ENCODE results near the gene RAB27A. TPM values are rescaled to one million over a fixed set of nuclear protein-coding genes. Genes with fewer than 3 reads are reported as not detected.

Gene RAB27A
- total and polyA plus RNA-seq, 10 of the 15 experiments (the other 5 are each of a cell fraction or from before 2014, with no cell fraction given): 13.3 to 139 (median 35.2) TPM

DNA sequence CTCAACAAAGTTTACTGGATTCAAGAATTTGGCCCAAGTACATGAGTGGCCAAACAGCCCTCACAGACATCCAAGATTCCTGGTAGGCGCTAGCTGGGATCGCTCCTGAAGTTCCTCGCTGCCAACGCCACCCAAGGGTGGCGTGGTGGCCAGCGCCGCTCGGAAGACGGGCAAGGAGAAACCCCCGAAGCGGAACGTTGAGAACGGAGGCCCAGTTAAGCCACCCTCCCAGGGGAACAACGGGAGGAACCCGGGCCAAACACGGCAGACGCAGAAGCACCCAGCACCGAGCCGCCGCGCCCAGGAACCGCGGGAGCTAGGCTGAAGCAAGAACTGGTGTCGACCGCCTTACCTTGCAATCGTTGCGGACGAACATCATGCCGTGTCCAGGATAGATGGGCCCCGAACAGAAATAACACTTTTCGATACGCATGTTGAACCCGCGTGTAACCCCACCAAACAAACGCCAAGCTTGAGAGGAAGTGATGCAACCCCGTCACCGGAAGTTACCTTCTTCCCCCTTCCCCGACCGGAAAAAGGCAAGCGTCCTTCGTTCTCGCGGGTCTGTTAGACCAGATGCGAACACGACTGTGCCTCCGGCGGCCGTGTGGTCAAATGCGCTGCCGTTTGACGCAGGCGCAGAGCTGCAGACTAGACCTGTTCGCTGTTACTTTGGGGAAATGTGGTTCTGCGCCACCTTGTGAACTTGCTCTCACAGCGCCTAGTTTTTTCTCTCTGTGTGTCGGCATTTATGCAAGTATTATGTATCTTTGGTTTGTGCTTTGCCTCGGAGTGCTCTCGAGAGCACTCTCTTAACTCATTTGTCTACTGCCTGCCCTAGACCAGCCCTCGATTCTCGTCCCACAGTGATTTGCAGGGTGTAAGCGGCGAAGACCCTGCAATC is 92.9 kb downstream of the RAB27A start, which contains the start of gene RSL24D1 (continued):
- TF ChIP-seq, protein P1, sequence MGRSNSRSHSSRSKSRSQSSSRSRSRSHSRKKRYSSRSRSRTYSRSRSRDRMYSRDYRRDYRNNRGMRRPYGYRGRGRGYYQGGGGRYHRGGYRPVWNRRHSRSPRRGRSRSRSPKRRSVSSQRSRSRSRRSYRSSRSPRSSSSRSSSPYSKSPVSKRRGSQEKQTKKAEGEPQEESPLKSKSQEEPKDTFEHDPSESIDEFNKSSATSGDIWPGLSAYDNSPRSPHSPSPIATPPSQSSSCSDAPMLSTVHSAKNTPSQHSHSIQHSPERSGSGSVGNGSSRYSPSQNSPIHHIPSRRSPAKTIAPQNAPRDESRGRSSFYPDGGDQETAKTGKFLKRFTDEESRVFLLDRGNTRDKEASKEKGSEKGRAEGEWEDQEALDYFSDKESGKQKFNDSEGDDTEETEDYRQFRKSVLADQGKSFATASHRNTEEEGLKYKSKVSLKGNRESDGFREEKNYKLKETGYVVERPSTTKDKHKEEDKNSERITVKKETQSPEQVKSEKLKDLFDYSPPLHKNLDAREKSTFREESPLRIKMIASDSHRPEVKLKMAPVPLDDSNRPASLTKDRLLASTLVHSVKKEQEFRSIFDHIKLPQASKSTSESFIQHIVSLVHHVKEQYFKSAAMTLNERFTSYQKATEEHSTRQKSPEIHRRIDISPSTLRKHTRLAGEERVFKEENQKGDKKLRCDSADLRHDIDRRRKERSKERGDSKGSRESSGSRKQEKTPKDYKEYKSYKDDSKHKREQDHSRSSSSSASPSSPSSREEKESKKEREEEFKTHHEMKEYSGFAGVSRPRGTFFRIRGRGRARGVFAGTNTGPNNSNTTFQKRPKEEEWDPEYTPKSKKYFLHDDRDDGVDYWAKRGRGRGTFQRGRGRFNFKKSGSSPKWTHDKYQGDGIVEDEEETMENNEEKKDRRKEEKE (IDR thresholded peaks at IDR 0.05): no peak
- TF ChIP-seq JUND (IDR thresholded peaks at IDR 0.05; ENCODE audit: low read depth, low read length) (no peak), ZNF592 (IDR thresholded peaks at IDR 0.05) (no peak), BCL3 (IDR thresholded peaks at IDR 0.05; ENCODE audit: borderline replicate concordance, insufficient read depth, low read depth, low read length, poor library complexity, severe bottlenecking) (no peak), CREM (IDR thresholded peaks at IDR 0.05; ENCODE audit: low read depth) (peak; percentile 83; the same call in 1 of the 2 replicates), SMAD5 (IDR thresholded peaks at IDR 0.05; ENCODE audit: low read depth) (peak; percentile 75), BACH1 (IDR thresholded peaks at IDR 0.05; ENCODE audit: borderline replicate concordance) (peak; percentile 40; the same call in 1 of the 2 replicates), PRDM15 (CRISPR knock-in tag; IDR thresholded peaks at IDR 0.05) (no peak), CREB1 (IDR thresholded peaks at IDR 0.05; ENCODE audit: low read depth) (peak; percentile 91), RUNX3 (IDR thresholded peaks at IDR 0.05; ENCODE audit: low read length) (peak; percentile 77), SREBF2 (IDR thresholded peaks at IDR 0.05; ENCODE audit: low read length) (peak; percentile 67; the same call in 1 of the 2 replicates), ZBED1 (IDR thresholded peaks at IDR 0.05; ENCODE audit: borderline replicate concordance) (no peak), RFX5 (IDR thresholded peaks at IDR 0.05; ENCODE audit: low read depth, low read length) (0 out of 2 replicates have a peak, but pooled peaks have one; percentile 64)
